Activated CD8-positive, alpha-beta T cell treated with anti-CD3 and anti-CD28 coated beads for 36 hours (primary cell): Measurements from ENCODE around the gene SF3A2. TPM values are rescaled to one million over a fixed set of nuclear protein-coding genes. Genes with fewer than 3 reads are reported as not detected.
"Not testable (repeated sequence)": the region's sequence is repeated elsewhere in the genome, so short reads cannot be mapped to it uniquely, and the experiment has no call there.

Source experiments
- ATAC-seq: fragments of 200-7000 bp; cut with Tn5 transposase; one replicate; pipeline ENCODE4 v1.10.0; 2021; ENCODE audit warnings: mild to moderate bottlenecking, moderate library complexity
- CTCF ChIA-PET: fragments of 350-600 bp; sonication (Branson Sonifier 250); formaldehyde crosslinking; loops from one replicate; lab custom pipeline; 2021; ENCODE audit warnings: antibody characterized with exemption; lab: Charles Lee
- POLR2A ChIA-PET: fragments of 350-600 bp; sonication (Branson Sonifier 250); formaldehyde crosslinking; loops from one replicate; lab custom pipeline; 2021; ENCODE audit warnings: antibody characterized with exemption; lab: Charles Lee
- DNase-seq: peaks from one replicate; pipeline ENCODE4 v3.0.0-alpha.2; 2020
- H3K27ac Mint-ChIP-seq: one replicate; pipeline ENCODE4 v1.8.0; 2021; ENCODE audit warnings: mild to moderate bottlenecking, mixed read lengths
- H3K27me3 Mint-ChIP-seq: one replicate; pipeline ENCODE4 v1.8.0; 2021; ENCODE audit warnings: mixed read lengths
- H3K36me3 Mint-ChIP-seq: one replicate; pipeline ENCODE4 v1.8.0; 2021; ENCODE audit warnings: low read depth, mixed read lengths
- H3K4me1 Mint-ChIP-seq: one replicate; pipeline ENCODE4 v1.8.0; 2021; ENCODE audit warnings: low read depth, mixed read lengths
- H3K4me3 Mint-ChIP-seq: one replicate; pipeline ENCODE4 v1.8.0; 2021; ENCODE audit warnings: mild to moderate bottlenecking, moderate library complexity, mixed read lengths
- H3K9me3 Mint-ChIP-seq: one replicate; pipeline ENCODE4 v1.8.0; 2021; ENCODE audit warnings: mixed read lengths
- intact Hi-C: fragments of 100-400 bp; cut with micrococcal nuclease; formaldehyde crosslinking; loops from one replicate; pipeline ENCODE4 v1.10.0; 2022
- total RNA-seq, 2 experiments: library from RNA; stranded (reverse); gene quantifications; one replicate each; pipeline ENCODE4 v1.2.3, GENCODE V29; 2021
- TF ChIP-seq, protein P1 (sequence below): fragments of 200-600 bp; IDR thresholded peaks from one replicate; pipeline ENCODE4 v1.8.0; 2022; ENCODE audit warnings: antibody characterized with exemption, mild to moderate bottlenecking

The SF3A2 gene
- total RNA-seq, 2 experiments from 2014 or later: 157 to 163 TPM

DNA sequence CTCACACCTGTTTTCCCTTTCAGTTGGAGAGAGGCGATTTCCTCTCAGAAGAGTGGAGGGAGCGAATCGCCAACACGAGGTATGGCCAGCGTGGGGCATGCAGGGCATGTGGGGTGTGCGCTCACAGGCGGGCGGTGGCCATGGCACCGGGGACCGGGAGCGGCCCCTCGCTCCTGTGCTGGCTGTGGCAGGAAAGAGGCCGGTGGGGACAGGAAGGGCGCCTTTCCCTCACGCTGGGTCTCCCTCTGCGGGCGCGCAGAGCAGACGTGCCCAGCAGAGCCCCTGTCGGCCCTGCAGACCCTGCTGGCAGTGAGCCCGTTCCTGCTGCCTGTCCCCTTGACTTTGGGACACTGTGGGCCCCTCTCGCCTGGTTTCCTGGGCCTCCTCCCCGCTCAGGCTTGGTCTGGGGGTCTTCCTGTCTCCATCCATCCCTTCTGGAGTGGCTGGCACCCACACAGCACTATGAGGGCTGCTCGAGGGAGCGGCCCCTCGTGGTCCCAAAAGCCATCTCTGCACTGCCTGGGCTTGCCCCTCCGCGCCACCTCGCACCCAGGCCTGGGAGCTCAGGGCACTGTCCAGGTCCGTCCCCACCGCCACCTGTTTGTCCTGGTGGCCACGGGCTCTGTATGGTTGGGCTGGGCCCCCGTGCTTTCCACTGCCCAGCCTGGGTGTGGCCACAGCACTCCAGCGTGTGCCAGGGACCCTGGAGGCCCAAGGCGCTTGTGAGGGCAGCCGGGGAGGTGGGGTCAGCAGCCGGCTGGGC lies 36.6 kb upstream of the SF3A2 start:
- DNase-seq: no peak
- intact Hi-C loops: no loop called here
- no peaks in the 10 kb centered on the region for H3K9me3 Mint-ChIP-seq
- peaks cover 13% of the 10 kb centered on the region for H3K36me3 Mint-ChIP-seq
- H3K4me1 Mint-ChIP-seq: no peaks in the 10 kb centered on the region
- H3K27me3 Mint-ChIP-seq: no peaks in the 10 kb centered on the region
- TF ChIP-seq, protein P1, sequence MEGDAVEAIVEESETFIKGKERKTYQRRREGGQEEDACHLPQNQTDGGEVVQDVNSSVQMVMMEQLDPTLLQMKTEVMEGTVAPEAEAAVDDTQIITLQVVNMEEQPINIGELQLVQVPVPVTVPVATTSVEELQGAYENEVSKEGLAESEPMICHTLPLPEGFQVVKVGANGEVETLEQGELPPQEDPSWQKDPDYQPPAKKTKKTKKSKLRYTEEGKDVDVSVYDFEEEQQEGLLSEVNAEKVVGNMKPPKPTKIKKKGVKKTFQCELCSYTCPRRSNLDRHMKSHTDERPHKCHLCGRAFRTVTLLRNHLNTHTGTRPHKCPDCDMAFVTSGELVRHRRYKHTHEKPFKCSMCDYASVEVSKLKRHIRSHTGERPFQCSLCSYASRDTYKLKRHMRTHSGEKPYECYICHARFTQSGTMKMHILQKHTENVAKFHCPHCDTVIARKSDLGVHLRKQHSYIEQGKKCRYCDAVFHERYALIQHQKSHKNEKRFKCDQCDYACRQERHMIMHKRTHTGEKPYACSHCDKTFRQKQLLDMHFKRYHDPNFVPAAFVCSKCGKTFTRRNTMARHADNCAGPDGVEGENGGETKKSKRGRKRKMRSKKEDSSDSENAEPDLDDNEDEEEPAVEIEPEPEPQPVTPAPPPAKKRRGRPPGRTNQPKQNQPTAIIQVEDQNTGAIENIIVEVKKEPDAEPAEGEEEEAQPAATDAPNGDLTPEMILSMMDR: no peak
- no peak for ATAC-seq
- POLR2A ChIA-PET: no interaction called here
- CTCF ChIA-PET: no interaction called here
- H3K4me3 Mint-ChIP-seq: no peak overlapping the region
- H3K27ac Mint-ChIP-seq: no peak overlapping the region

DNA sequence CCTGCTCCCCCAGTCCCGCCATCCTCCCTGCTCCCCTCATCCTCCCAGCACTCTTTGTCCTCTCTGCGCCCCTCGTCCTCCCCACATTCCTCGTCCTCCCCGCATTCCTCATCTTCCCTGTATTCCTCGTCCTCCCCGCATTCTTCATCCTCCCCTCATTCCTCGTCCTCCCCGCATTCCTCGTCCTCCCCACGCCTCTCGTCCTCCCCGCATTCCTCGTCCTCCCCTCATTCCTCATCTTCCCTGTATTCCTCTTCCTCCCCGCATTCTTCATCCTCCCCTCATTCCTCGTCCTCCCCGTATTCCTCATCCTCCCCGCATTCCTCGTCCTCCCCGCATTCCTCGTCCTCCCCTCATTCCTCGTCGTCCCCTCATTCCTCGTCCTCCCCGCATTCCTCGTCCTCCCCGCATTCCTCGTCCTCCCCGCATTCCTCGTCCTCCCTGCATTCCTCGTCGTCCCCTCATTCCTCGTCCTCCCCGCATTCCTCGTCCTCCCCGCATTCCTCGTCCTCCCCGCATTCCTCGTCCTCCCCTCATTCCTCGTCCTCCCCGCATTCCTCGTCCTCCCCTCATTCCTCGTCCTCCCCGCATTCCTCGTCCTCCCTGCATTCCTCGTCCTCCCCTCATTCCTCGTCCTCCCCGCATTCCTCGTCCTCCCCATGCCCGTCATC lies 35.9 kb upstream of the SF3A2 start:
- peaks cover 18% of the 10 kb centered on the region for H3K36me3 Mint-ChIP-seq
- intact Hi-C loops: not testable (repeated sequence)

DNA sequence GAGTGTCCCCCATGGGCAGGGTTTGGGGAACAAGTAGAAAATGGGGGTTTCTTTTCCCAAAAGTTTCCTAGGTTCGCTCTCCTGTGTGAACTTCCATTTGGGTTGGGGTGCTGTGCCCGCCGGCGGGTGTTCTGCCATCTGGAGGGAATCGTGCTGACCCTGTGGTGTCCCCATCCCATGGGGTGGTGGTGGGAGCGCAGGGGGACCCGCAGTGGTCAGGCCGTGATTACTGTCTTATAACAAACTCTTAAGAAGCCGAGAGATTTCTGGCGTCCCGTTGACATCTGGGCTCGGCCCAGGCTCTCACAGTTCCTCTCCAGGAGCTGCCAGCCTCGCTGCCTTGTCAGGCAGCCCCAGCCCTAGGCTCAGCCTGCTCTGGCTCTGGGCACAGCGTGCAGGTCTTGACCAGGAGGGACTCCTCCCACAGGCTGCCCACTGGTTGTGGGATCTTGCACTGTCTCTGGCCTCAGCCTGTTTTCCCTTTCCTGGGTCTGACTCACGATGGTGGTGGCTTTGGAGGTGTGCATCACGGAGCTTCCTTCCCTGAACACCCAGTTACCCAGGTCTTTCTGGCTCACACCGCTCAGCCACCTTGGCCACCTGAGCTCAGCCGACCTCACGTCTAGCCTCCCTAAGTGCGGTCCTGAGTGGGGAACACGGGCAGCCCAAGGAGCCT lies 35.0 kb upstream of the SF3A2 start:
- ATAC-seq (no peak), DNase-seq (no peak)
- Mint-ChIP-seq H3K4me3 (no peak overlapping the region), H3K4me1 (no peaks in the 10 kb centered on the region), H3K27me3 (no peaks in the 10 kb centered on the region), H3K27ac (no peak overlapping the region), H3K36me3 (peaks cover 18% of the 10 kb centered on the region), H3K9me3 (no peaks in the 10 kb centered on the region)
- TF ChIP-seq, protein P1: no peak
- ChIA-PET CTCF (no interaction called here), POLR2A (no interaction called here)
- intact Hi-C loops: no loop called here

More for the DNA sequence above, 35.9 kb upstream of the SF3A2 start:
- H3K27me3 Mint-ChIP-seq, H3K27ac Mint-ChIP-seq, H3K4me1 Mint-ChIP-seq, H3K9me3 Mint-ChIP-seq, CTCF ChIA-PET, DNase-seq, H3K4me3 Mint-ChIP-seq, POLR2A ChIA-PET, ATAC-seq: not testable (repeated sequence)

DNA sequence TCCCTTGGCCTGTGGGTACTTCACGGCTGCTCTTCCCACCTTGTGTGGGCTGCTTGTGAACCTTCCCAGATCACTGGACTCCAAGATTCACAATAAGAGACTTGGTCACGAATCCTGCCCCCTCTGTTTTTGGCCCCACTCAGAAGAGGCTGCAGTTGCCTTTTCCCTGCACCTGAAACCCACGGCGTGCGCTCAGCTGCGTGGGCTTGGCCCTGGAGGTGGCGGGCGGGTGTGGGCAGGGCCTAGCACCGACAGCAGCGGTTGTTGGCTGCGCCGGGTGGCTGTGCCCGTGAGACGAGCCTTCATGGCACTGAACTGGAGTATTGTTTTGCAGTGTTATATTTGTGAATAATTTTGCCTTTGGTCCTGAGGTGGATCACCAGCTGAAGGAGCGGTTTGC lies 34.3 kb upstream of the SF3A2 start:
- CTCF ChIA-PET: interaction anchor here (1.0 kb wide), 1 partner anchor 188 kb away, joined by 3 read pairs; no protein-coding TSS in a partner anchor
- Mint-ChIP-seq H3K9me3 (no peaks in the 10 kb centered on the region), H3K4me1 (no peaks in the 10 kb centered on the region), H3K27me3 (no peaks in the 10 kb centered on the region), H3K4me3 (no peak overlapping the region), H3K36me3 (peaks cover 15% of the 10 kb centered on the region), H3K27ac (no peak overlapping the region)
- ATAC-seq: no peak
- DNase-seq: no peak
- TF ChIP-seq, protein P1: no peak
- intact Hi-C loops: no loop called here
- POLR2A ChIA-PET: no interaction called here

DNA sequence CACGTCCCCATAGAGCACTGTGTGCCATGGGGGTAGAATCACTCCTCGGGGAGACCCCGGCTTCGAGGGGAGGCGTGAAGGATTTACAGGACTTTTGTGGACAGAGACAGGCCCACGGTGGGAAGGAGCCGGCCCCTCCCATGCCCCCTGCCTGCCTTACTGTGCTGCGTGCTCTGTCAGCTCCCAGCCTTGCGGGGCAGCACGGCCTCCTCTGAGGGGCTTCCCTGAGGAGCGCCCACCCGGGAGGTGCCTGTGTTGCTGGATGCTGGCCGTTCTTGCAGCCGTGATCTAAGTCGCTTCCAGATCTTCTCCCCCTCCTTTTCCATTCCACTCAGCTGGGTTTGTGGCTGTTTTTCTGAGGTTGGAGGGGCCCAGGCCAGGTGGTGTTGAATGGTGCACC lies 29.6 kb upstream of the SF3A2 start:
- peaks cover 22% of the 10 kb centered on the region for H3K36me3 Mint-ChIP-seq
- no peaks in the 10 kb centered on the region for H3K4me1 Mint-ChIP-seq
- intact Hi-C loops: no loop called here
- H3K9me3 Mint-ChIP-seq: no peaks in the 10 kb centered on the region
- H3K4me3 Mint-ChIP-seq: no peak overlapping the region
- TF ChIP-seq, protein P1: no peak
- DNase-seq: no peak
- ChIA-PET POLR2A (no interaction called here), CTCF (no interaction called here)
- no peak overlapping the region for H3K27ac Mint-ChIP-seq
- no peaks in the 10 kb centered on the region for H3K27me3 Mint-ChIP-seq
- no peak for ATAC-seq
